Cardiac atrium fibroblast (primary cell): ENCODE data around the gene EFCAB10. TPM values are rescaled to one million over a fixed set of nuclear protein-coding genes. Genes with fewer than 3 reads are reported as not detected.

ENCODE experiments used
- total RNA-seq: library from RNA; depleted of rRNA; stranded (reverse); fragments of >200 nt; gene quantifications from 2 replicates; pipeline ENCODE4 v1.2.3, GENCODE V29; 2015

The EFCAB10 gene
- total RNA-seq: not detected in 2 replicates

GRCh38 chr7:105581066-105581811, at the start of gene EFCAB10:
Gene EFCAB10 (minus strand): TSS chr7:105581493. CDS start chr7:105581463, 30 bp downstream.

GRCh38 chr7:105531792-105532671, 49.3 kb downstream of the EFCAB10 start, which contains the start of gene RINT1:
Gene RINT1 (plus strand): TSS chr7:105532201. CDS start chr7:105532316, 115 bp downstream.

GRCh38 chr7:105521717-105522463, 59.4 kb downstream of the EFCAB10 start, which contains the start of gene PUS7:
Gene PUS7 (minus strand): TSS chr7:105522271. CDS start chr7:105508512, 13,759 bp downstream.

Other genes starting within 250 kb of the EFCAB10 start
- 37.7 and 63.9 TPM in 2 replicates for gene SRPK2, start 192.6 kb downstream of the EFCAB10 start, total RNA-seq
- gene PUS7, start 59.2 kb downstream of the EFCAB10 start, total RNA-seq: 14.8 and 85.5 TPM in 2 replicates
- 13.5 and 17.2 TPM in 2 replicates for gene RINT1, start 49.3 kb downstream of the EFCAB10 start, total RNA-seq